Smooth muscle cell (in vitro differentiated cells): ENCODE results near the gene PNPLA6. TPM values are rescaled to one million over a fixed set of nuclear protein-coding genes. Genes with fewer than 3 reads are reported as not detected.

Experiments used
- DNase-seq: peaks from one replicate; lab custom pipeline; 2025; ENCODE audit not compliant: unreplicated experiment; lab: John Stamatoyannopoulos, UW
- H2AFZ ChIP-seq: fragments of 200-600 bp; sonication (generic); 2 replicates; pipeline ENCODE4 v1.6.0; 2016; ENCODE audit warnings: antibody characterized with exemption, low read depth, mild to moderate bottlenecking
- H3F3A ChIP-seq: fragments of 200-600 bp; sonication (generic); 2 replicates; pipeline ENCODE4 v1.6.0; 2017; ENCODE audit warnings: antibody characterized with exemption, low read depth
- H3K27ac ChIP-seq: fragments of 200-600 bp; sonication (generic); 2 replicates; pipeline ENCODE4 v1.5.1; 2016; ENCODE audit warnings: low read depth, mild to moderate bottlenecking
- H3K27me3 ChIP-seq: fragments of 200-600 bp; sonication (generic); 2 replicates; pipeline ENCODE4 v1.6.1; 2016; ENCODE audit warnings: low read depth, mild to moderate bottlenecking
- H3K36me3 ChIP-seq: fragments of 200-600 bp; sonication (generic); 2 replicates; pipeline ENCODE4 v1.5.1; 2016; ENCODE audit warnings: low read depth
- H3K4me1 ChIP-seq: fragments of 200-600 bp; sonication (generic); 2 replicates; pipeline ENCODE4 v1.5.1; 2016; ENCODE audit warnings: low read depth
- H3K4me2 ChIP-seq: fragments of 200-600 bp; sonication (generic); 2 replicates; pipeline ENCODE4 v1.6.0; 2016; ENCODE audit warnings: mild to moderate bottlenecking
- H3K4me3 ChIP-seq: fragments of 200-600 bp; sonication (generic); 2 replicates; pipeline ENCODE4 v1.5.1; 2016; ENCODE audit warnings: mild to moderate bottlenecking
- H3K79me2 ChIP-seq: fragments of 200-600 bp; sonication (generic); 2 replicates; pipeline ENCODE4 v1.6.0; 2016; ENCODE audit warnings: low read depth, mild to moderate bottlenecking
- H3K9ac ChIP-seq: fragments of 200-600 bp; sonication (generic); 2 replicates; pipeline ENCODE4 v1.6.0; 2016; ENCODE audit warnings: low read depth
- H3K9me3 ChIP-seq: fragments of 200-600 bp; sonication (generic); replicated peaks from 2 replicates; pipeline ENCODE4 v1.5.1; 2016; ENCODE audit warnings: low read depth
- H4K20me1 ChIP-seq: fragments of 200-600 bp; sonication (generic); 2 replicates; pipeline ENCODE4 v1.6.0; 2016; ENCODE audit warnings: low read depth
- CTCF ChIP-seq: fragments of 200-600 bp; sonication (generic); IDR thresholded peaks from 2 replicates; pipeline ENCODE4 v1.5.1; 2017; ENCODE audit warnings: borderline replicate concordance, mild to moderate bottlenecking, antibody characterized with exemption; ENCODE audit not compliant: insufficient read depth, poor library complexity, severe bottlenecking
- WGBS: methylation state at CpG from one replicate; pipeline ENCODE4 v1.1.7; 2016; ENCODE audit warnings: low lambda C conversion rate; 5-methylcytosine and 5-hydroxymethylcytosine counted together
- polyA plus RNA-seq: library from polyadenylated mRNA; unstranded; fragments of >200 nt; fragmentation: Nextera tagmentation; extraction: Ambion mirVana; gene quantifications from 2 replicates; pipeline ENCODE4 v1.2.1, GENCODE V29; 2016
- total RNA-seq: library from RNA; depleted of rRNA; stranded (reverse); fragments of >200 nt; gene quantifications from 2 replicates; pipeline ENCODE4 v1.2.3, GENCODE V29; 2014

The PNPLA6 gene
- total and polyA plus RNA-seq, 2 experiments from 2014 or later: 22.3 to 55.6 TPM

GRCh38 chr19:7489609-7490044 is 45.9 kb upstream of the PNPLA6 start:
- Histone ChIP-seq H2AFZ (no peak overlapping the region), H3K4me3 (no peak overlapping the region), H3F3A (peaks cover 17% of the 10 kb centered on the region), H3K79me2 (no peaks in the 10 kb centered on the region), H3K27me3 (no peaks in the 10 kb centered on the region), H3K9me3 (no peaks in the 10 kb centered on the region), H4K20me1 (no peaks in the 10 kb centered on the region), H3K9ac (no peak overlapping the region), H3K36me3 (no peaks in the 10 kb centered on the region), H3K4me2 (peak overlapping the region; percentile 91), H3K27ac (peak overlapping the region; percentile 88), H3K4me1 (peaks cover 12% of the 10 kb centered on the region)
- no peak for TF ChIP-seq CTCF
- DNase-seq: no peak
- WGBS: 80% methylated on average over 10 of the region's 11 CpGs

- Histone ChIP-seq H3K27ac (peak overlapping the region; percentile 62), H3K9ac (no peak overlapping the region), H3K79me2 (no peaks in the 10 kb centered on the region), H3F3A (peaks cover 17% of the 10 kb centered on the region), H2AFZ (no peak overlapping the region), H3K4me3 (no peak overlapping the region), H3K4me1 (peaks cover 12% of the 10 kb centered on the region), H3K4me2 (peak overlapping the region; percentile 29), H3K36me3 (no peaks in the 10 kb centered on the region), H4K20me1 (no peaks in the 10 kb centered on the region), H3K9me3 (no peaks in the 10 kb centered on the region), H3K27me3 (no peaks in the 10 kb centered on the region)
- no peak for TF ChIP-seq CTCF
- no peak for DNase-seq
- WGBS: 29% methylated on average over 4 of the region's 4 CpGs
Observed at GRCh38 chr19:7492142-7492541, 43.4 kb upstream of the PNPLA6 start.

DNA sequence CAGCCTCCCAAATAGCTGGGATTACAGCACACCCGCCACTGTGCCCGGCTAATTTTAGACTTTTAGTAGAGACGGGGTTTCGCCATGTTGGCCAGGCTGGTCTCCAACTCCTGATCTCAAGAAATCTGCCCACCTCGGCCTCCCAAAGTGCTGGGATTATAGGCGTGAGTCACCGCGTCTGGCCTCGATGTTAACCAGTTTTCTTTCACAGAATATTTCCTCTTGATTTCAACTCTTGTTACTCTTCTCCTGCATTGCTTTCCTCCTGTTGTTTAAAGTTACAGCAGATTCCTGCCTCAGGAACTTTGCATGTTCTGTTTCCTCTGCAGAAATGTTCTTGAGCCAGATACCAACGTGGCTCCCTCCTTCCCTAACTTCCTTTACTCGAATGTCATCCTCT is 43.0 kb upstream of the PNPLA6 start:
- Histone ChIP-seq H3K9me3 (no peaks in the 10 kb centered on the region), H2AFZ (no peak overlapping the region), H3K36me3 (no peaks in the 10 kb centered on the region), H3K27me3 (no peaks in the 10 kb centered on the region), H3K4me2 (peak overlapping the region; percentile 29), H3K9ac (no peak overlapping the region), H3K27ac (peak overlapping the region; percentile 62), H4K20me1 (no peaks in the 10 kb centered on the region), H3K4me3 (no peak overlapping the region), H3F3A (peaks cover 17% of the 10 kb centered on the region), H3K4me1 (peaks cover 12% of the 10 kb centered on the region), H3K79me2 (no peaks in the 10 kb centered on the region)
- DNase-seq: no peak
- TF ChIP-seq CTCF: no peak
- WGBS: 39% methylated on average over 11 of the region's 11 CpGs

DNA sequence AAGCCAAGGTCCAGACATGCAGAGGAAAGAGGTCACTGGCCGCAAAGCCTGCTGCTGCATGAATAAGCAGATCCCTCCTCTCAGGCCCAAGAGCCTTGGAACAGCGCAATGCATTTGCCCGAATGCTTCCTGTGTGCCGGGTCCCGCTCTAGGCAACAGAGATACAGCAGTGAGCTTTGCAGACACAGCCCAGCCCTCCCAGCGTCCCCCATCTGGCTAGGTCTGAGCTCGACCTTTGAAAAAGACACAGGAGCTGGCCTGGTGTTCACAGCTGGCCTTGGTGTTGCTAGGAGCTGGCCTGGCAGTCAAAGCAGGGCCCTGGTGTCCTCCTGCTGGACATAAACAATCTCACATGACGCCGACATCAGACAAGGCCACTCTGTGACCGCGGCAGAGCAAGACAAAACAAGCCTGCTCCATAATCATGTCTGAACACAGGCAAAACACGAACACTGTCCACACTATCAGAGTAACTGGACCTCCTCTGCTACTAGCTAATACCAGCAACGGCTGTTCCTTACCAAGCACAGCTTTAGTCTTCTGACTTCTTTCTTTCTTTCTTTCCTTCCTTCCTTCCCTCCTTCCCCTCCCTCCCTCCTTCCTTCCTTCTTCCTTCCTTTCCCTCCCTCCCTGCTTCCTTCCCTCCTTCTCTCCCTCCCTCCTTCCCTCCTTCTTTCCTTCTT is 41.0 kb upstream of the PNPLA6 start:
- Histone ChIP-seq H3K4me3 (no peak overlapping the region), H3K4me2 (peak overlapping the region; percentile 10), H3K9ac (no peak overlapping the region), H3F3A (peaks cover 17% of the 10 kb centered on the region), H3K36me3 (no peaks in the 10 kb centered on the region), H3K79me2 (no peaks in the 10 kb centered on the region), H4K20me1 (no peaks in the 10 kb centered on the region), H3K4me1 (peaks cover 1% of the 10 kb centered on the region), H2AFZ (no peak overlapping the region), H3K9me3 (no peaks in the 10 kb centered on the region), H3K27ac (peak overlapping the region; percentile 43), H3K27me3 (peaks cover 9% of the 10 kb centered on the region)
- WGBS: 46% methylated on average over 13 of the region's 13 CpGs
- no peak for DNase-seq
- TF ChIP-seq CTCF: peak; percentile 3
